NCI-H2196 treated with DMSO at 0.1 percent for 48 hours (cell line): ENCODE measurements around the gene MTF1.
"Not testable (repeated sequence)": the region's sequence is repeated elsewhere in the genome, so short reads cannot be mapped to it uniquely, and the experiment has no call there.

Experiments used
- DNase-seq: peaks from one replicate; lab custom pipeline; 2025; ENCODE audit not compliant: unreplicated experiment; lab: John Stamatoyannopoulos, UW

Gene MTF1

GRCh38 chr1:37794372-37795339 is 64.7 kb downstream of the MTF1 start:
- no peak for DNase-seq

DNA sequence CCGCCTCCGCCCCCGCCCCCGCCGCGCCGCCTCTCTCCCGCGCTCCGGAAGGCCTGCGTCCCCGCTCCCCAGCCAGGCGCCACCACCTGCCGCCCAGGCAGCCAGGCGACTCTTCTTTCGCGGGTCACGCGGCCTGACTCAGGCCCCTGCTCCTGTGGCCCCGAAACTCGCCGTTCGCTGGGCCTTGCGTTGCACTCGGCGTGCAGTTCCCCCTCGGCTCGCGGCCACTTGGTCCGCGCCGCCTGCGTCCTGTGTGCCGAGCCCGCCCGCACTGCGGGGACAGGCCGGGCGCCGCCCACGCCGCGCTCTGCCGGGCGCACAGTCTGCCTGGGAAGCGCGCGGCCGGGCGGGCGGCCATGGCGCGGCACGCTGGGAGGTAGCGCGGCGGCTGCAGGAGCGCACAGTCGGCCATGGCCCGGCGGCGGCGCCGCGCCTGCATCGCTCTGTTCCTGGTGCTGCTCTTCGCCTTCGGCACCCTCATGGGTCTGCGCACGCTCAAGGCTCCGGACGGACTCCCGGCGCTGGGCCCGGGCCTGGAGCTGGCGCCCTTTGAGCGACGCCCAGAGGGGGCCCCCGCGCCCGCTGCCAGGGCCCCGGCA is 65.5 kb downstream of the MTF1 start, which contains the start of gene MANEAL:
TSS of gene MANEAL (plus strand) at position 75 of the 599 bp plus-strand sequence. CDS start at position 411, 336 bp downstream.
- peak; percentile 32 for DNase-seq

DNA sequence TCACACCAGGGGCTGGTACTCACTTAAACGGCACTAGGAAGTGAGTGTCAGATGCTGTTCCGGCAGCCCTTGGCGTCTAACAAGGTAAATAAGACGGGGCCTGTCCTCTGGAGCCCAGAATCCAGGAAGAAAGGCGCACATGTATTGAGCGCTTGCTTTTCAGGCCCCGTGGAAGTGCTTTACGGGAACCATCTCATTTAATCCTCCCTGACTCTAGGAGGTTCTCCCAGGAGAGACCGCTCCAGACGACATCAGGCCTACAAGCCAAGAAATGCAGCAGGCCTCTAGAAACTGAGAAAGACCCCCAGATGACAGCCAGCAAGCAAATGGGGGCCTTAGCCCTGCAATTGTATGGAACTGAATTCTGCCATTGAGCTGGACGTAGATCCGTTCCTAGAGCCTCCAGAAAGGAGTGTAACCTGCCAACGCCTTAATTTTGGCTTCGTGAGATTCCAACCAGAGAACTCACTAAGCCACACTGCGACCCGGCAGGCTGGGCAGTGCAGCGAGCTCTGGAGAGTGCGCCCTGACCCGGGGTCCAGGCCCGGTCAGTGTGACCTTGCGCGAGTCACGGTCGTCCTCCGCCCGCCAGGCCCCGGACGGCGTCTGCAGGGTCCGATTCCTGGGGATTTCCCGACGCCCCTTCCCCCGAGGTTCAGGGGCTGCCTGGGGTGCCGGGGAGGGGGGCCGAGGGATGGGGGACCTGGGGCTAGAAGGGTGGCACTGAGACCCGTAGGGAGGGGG is 66.3 kb downstream of the MTF1 start:
- no peak for DNase-seq

DNA sequence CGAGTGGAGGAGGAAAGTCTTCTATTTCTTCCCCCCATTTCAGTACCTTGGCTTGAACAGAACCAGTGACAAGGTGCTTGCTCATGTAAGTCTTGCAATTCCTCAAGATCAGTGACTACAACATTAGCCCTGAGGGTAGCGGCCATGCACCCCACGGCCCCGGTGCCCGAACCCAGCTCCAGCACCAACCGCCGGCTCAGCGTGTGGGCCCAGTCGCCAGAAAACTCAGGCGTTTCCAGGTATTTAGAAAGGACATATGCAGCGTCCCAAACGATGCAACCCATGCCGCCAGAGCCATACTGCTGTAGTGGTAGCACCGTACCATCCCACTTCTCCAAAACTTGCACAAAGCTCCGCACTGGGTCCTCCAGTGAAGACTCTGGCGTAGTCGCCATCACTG is 76.9 kb downstream of the MTF1 start:
- no peak for DNase-seq

DNA sequence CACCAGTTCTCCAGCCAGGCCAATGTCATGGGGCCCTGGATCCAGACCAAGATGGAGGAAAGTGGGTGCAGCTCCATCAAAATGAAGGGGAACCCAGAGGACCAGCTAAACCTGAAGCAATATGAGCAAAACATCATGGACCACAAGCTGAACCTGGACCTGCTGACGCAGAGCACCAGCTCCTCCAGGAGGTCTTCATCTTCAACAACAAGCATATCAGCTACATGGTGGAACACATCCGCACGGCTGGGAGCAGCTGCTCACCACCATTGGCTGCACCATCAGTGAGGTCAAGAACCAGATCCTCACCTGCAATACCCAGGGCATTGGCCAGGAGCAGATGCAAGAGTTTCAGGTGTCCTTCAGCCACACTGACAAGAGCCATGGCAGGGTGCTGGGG is 80.7 kb downstream of the MTF1 start:
- no peak for DNase-seq

- no peak for DNase-seq
These were observed 82.4 kb downstream of the MTF1 start for GRCh38 chr1:37776946-37777516.

GRCh38 chr1:37771440-37771839 is 88.0 kb downstream of the MTF1 start:
- not testable (repeated sequence) for DNase-seq

- no peak for DNase-seq
These were observed 91.9 kb downstream of the MTF1 start for GRCh38 chr1:37767488-37767887.

- peak; percentile 7 for DNase-seq
These were observed 93.3 kb downstream of the MTF1 start for GRCh38 chr1:37765916-37766664.

DNA sequence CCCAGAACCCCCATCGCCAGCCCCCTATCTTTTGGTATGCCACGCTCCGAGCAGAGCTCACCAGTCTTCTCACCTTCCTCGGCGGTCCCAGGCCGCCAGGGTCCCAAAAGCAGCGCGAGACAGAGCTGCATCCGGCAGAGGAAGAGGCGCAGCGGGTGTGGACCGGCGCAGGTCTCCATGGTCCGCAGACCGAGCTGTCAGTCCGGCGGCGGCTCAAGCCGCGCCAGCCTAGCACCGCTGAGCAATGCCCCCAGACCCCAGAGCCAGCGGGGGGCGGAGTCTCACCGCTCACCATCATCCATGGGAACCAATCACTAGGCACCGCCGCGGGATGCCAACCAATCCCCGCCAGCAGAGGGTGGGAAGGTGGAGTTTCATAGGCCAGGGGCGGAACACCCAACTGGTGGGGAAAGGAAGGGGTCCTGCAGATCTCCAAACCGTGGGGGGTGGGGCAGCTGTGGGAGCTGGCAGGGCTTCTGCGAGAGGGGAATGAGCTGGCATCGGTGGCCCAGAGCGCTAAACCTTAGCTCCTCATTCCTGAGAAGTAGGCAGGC is 94.4 kb downstream of the MTF1 start, which contains the start of gene EPHA10:
TSS of gene EPHA10 (minus strand) at position 233 of the 554 bp plus-strand sequence. CDS start at position 179, 54 bp downstream.
- DNase-seq, result peak; percentile 39

DNA sequence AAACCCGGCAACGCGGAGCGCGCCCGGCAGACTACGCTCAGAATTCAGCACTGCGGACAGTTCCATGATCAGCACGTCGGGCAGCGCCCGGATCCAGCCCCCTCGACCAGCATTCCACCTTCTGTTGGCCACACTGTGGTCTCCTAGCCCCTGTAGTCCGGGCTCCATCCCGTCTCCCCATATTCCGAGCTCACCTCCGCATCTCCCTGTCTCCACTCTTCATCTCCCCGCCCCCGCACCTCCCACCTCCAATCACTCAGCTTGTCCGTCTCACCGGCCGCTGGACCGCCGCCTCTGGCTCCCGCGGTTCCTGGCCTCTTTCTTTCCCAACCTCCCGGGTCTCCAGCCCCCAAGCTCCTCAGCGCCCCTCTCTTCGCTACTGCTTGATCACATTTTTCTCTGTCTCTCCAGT is 95.0 kb downstream of the MTF1 start:
- no peak for DNase-seq

GRCh38 chr1:37763791-37764413 is 95.5 kb downstream of the MTF1 start:
- no peak for DNase-seq

DNA sequence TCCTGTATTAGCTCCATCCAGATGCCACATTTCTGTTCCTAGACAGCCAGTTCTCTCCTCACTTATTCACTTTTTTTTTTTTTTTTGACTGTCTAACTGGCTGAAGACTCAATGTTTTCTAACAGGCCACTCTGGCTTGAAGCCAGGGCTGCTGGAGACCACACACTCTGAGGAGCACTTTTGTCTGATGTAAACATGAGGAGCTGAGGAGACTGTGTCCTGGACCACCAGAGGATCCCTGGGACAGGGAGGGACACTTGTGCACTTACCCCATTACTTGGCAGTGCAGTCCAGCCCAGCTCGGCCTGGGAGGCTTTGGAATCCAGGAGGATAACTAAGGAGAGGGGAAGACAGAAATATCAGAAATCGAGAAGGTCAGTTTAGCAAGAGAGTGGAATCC is 96.9 kb downstream of the MTF1 start:
- DNase-seq, result no peak

- no peak for DNase-seq
These were observed 97.8 kb downstream of the MTF1 start for GRCh38 chr1:37761416-37762095.
